GM21723 (cell line): Measurements from ENCODE around the gene MOB3C.

Experiments used
- ATAC-seq: cut with Tn5 transposase; IDR thresholded peaks from one replicate; pipeline ENCODE4 v1.9.1; 2021; ENCODE audit warnings: mild to moderate bottlenecking, moderate library complexity; ENCODE audit not compliant: unreplicated experiment

MOB3C gene

DNA sequence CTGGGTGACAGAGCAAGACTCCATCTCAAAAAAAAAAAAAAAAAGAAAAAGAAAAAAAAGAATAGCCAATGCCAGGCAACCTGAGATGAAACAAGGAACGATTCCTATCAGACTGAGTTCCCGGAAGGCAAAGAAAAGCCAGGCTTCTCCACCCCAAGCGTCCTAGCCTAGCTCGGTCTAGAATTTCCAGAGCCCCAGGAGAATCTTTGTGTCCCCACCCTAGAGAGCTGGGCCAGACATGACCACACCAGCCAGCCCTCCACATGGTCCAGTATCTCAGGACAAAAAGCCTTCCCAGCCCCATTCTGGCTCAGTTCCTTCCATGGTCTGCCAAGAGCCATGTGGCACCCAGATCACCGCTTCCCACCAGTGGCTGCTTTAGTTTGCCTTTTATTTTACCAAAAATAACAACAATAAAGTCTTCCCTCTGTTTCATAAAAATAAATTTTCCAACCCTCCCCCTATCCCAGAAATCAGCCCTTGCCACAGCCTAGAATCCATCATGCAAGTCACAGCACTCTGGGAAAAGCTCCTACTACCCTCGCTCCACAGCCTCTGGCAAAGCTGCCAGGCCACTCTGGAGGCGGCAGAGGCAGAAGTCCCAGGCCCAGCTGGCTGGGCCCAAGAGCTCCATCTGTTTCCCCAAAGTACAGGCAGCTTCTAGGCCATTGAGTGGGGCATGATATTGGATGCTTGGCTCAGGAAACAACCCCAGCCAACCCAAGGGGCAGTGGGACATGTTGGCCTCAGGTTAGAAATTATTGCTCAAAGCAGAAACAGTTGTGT, 9.1 kb downstream of the MOB3C start:
- no peak for ATAC-seq

DNA sequence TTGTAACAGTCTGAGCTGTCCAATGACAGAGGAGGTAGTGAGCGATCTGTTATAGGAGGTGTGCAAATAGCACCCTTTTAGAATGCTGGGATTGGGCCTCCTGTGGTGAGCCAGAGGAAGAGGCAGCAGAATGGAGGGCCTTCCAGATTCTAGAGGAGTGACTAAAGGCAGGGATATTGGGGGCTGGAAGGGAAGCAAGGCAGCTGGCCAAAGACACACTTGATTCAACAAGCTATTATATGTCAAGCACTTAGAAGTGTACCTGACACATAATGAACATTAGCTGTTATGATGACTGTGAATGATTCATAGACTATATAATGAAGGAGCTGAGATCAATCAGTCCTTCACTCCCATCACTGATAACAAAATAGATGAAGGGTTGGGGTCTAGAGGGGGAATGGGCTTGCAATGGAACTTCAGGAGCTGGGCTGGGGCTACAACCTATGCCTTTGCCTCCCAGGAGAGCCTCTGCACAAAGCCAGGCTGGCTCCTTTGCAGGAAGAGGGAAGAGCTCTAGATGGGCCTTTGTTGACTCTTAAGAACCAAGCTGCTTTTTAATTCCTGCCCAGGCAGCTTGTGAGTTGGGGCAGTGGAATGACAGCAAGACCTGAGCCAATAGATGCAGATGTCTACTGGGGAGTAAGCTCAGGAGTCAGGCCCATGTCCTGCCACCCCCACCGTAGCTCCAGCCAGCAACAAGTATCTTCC, 10.2 kb downstream of the MOB3C start:
- ATAC-seq = no peak

DNA sequence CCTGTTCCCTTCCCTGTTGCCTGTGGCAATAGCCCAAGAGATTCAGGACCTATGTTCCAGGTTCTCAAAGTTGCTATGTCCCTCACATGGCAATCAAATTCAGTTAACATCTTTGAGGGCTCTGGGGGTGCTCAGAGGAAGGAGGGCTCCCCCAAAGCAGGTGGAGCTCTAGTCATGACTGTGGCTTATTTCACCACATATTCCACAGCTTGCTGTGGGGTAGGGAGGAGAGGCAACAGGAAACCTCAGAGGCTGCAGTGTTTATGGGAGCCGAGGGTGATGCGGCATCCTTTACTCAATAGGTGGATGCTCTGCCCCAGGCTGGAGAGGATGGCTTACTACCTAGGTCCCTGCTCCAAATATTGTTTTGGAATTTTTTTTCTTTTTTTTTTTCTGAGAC, 11.4 kb downstream of the MOB3C start:
- no peak for ATAC-seq

DNA sequence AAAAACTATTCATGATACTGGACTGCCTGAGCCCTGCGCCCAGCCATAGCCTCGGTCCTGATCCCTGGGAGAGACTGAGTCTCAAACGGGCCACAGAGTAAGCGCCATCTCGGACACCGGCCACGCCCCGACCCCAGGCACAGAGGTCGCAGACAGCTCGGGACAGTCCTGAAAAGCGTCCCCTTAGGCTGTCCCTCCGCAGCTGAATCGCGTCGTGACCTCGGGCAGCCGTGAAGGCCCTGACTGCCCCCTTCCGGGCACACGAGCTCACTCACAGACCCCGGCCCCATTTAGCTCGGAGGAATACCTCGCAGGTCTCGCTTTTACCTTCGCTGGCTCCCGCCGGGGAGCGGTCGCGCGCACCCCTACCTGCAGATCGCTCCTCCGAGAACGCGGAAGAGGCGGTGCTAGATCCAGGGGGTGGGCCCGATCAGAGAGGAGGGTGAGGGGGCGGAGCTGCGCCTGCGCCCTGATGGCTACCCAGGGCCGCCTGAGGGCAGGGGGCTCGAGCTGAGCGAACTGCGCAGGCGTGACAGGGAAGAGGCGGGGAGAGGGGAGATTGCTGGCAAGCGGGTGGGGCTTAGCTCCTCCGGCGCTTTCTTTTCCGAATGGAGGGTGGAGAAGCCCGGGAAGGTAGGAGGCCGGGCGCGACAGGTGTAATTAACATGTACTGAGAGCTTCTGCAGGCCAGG, 12.6 kb downstream of the MOB3C start, which contains the start of gene MKNK1:
MKNK1 (minus strand) TSS at position 411 of the 692 bp plus-strand sequence. CDS start 20,941 bp downstream, outside the sequence.
- ATAC-seq = peak; percentile 90

DNA sequence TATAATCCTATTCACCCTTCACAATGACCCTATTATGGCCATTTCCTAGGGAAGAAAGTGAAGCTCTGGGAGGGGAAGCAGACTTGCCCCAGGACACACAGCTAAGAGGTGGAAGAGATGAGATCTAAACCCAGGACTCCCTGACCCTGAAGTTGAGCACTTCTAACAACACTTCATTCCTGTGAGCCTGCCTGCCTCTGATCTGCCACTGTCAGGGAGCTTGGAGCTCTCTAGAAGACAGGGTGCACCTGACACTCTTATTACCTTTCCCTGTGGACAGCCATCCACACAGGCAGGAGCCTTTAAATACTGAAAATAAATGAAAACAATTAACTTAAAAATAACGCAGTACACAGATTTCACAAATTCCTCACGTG, 13.1 kb downstream of the MOB3C start:
- peak; percentile 6 for ATAC-seq

DNA sequence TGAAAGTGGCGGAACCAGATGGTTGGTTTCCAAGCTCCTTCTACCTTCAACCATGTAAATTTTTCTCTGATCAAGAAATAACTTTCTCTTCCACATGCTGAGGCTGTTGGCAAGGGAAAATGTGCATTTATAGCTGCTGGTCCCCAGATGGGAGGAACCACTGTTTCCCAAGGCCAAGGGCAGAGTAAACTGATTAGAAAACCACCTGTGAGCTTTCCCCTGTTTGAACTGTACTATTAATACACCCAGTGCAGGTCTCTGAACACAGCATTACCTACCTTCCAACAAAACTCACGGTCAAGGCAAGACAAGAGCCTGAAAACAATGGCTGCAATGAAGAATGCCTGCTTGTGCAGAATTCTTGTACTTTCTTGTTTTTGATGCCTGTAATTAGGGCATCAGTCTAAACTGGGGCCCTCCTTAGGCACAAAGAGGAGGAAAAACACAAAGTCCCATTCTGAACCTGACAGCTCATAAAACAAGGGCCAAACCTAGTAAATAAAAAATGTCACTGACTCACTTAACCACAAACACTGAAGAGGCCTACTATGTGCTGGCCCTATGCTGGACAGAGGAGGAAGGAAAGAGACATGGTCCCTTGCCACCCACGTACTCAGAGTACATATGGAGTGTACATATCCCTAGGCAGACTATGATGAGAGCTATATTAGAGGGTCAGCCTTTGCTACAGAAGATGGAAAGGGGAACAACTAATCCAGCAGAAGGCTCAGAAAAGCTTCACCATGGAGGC, 15.2 kb downstream of the MOB3C start:
- ATAC-seq = no peak

DNA sequence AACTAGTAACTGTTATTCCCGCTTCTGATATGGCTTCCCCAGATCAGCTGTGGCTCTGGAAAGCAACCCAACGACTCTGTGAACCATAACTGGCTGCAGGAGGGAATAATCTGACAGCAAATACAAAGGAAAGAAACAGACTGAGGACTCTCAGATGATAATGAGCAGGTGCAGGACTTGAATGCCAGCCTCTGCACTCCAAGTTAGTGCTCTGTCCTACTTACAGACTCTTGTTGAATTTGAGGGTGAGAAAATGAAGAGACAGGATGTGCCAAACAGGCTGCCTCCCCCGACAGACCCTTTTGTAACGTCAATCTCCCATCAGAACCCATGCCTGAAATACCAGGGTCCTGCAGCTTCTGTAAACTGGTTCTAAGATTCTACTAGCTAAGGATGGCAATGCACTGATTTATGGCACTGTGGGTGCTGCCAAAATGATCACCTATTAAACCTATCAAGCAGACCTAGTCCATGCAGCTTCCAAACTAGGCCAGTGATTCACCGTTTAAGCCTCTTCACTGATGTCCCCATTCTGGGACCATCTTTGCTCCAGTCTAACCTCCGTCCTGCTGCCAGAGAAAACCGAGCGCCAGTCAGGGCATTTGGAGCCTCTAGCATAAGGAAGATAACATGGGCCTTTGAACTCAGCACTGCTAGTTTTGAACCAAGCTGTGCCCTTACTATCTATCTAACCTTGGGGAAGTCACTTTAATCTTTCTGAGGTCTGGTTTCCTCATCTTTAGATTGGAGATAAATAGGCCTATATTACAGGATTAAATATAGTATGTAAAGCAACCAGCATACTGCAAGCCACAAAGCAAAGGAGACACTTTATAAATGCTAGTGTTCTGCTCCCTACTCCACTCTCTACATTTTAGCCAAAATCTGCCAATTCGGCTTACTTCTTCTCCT, 17.3 kb downstream of the MOB3C start:
- no peak for ATAC-seq

DNA sequence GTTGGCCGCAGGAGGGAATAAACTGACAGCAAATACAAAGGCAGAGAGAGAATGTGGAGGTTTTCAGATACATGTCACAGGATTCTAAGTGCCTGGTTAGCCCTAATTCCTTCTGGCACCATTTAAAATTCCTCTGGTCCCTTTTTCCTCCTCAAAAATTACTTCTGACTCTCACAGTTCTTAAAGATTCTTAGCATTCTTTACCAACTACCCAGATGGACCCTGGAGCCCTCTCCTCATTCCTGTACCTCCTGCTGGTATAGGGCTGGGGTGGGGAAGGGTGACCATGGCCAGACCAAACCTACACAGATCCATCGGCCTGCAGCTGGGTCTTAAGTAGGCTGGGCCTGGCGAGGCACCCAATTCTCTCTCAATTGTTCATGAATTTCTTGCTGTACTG, 19.8 kb downstream of the MOB3C start:
- ATAC-seq = no peak

DNA sequence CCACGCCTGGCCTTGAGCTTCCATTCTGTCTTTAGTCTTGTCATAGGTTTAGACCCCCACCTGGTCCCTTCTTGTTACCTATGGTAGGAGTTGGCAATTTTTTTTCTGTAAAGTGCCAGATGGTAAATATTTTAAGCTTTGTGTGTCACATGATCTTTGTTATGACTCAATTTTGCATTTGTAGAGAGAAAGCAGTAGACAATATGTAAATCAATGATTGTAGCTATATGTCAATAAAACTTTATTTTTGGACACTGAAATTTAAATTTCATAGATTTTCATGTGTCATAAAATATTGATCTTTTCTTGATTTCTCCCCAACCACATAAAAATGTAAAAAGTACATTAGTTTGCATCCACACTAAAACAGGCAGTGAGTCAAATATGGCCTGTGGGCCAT, 20.6 kb downstream of the MOB3C start:
- no peak for ATAC-seq

DNA sequence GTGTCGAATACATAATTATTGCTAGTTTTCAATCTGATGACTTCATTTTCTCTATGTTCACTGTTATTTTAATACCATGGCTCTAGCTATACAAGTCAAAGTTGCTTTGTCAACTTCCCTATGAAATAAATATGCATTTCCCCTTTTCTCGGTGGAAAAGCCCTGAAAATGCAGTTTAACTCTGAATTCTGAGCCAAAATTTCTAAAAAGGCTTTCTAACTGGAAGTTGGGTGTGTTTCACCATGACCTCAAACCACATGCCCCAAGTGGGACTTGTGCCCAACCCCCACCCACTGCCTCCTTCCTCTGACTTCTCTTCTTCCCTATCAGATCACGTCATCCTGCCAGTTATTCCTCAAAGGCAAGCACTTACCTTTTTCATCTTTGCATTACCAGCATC, 21.5 kb downstream of the MOB3C start:
- no peak for ATAC-seq

DNA sequence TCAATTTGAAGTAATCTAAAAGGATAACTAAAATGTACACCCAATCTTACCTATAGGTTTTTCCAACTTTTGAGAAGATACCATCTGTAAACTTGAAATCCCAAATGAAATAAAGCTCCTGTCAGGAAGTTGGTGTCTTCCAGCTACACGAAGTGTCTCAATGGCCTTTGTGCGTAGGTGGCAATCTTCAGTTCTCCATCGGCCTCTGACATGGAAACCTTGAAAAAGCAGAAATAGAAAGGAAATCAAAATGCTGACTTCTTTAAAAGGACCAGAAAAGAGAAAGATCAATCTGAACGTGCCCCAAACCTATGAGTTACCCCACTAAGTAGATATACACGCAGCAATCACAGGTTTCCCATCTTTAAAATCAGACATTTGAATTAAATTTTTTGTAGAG, 22.5 kb downstream of the MOB3C start:
- ATAC-seq = no peak

DNA sequence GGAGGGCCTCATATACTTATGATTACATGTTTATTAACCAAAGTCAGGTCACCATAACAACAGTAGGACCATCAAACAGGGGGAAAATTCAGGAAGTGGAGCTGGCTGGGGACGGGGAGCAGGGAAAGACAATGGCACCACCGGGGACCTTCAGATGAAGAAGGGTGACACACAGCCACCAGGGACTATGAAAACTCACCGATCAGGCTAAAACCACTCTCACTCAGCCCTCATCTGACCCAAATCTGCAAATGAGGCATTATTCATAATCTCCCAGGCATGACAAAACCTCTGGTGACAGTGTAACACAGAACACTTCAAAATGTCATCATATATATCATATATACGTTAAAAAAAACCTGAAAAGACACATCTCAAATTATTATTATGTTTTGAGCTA, 23.8 kb downstream of the MOB3C start:
- ATAC-seq = no peak

DNA sequence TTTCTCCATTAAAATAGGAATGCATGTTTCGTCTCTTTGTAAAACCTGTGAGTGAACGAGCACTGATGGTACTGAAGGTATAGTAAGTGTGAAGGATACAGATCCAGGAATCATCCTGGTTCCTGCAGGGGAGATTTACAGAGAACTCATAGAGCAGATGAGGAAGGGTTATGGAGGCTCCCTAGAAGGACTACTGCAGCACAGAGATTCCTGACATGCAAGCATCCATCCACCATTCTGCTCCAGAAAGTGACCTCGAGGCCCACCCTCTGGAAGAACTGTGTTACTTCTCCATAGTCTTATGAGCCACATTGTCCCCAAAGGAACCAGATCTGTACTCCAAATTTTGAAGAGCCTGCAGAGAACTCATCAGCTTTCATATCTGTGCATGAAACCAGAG, 27.1 kb downstream of the MOB3C start:
- ATAC-seq = no peak

DNA sequence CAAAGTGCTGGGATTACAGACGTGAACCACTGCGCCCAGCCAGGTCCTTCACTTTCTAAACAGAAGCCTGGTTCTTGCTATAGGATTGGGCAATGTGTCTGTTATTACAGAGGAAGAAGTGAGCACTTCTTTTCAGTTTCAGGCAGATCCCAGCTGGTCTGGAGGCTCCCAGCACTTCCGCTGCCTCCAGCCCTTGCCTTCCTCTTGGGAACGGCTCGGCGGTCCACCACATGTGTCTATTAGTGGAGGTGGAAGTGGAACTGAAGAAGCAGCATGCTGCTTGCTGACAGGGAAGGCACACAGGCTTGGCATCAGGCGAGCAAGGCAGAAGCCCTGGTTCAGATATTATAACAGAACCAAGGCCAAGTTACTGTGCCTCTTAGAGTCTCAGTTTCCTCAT, 29.5 kb downstream of the MOB3C start:
- ATAC-seq = no peak

DNA sequence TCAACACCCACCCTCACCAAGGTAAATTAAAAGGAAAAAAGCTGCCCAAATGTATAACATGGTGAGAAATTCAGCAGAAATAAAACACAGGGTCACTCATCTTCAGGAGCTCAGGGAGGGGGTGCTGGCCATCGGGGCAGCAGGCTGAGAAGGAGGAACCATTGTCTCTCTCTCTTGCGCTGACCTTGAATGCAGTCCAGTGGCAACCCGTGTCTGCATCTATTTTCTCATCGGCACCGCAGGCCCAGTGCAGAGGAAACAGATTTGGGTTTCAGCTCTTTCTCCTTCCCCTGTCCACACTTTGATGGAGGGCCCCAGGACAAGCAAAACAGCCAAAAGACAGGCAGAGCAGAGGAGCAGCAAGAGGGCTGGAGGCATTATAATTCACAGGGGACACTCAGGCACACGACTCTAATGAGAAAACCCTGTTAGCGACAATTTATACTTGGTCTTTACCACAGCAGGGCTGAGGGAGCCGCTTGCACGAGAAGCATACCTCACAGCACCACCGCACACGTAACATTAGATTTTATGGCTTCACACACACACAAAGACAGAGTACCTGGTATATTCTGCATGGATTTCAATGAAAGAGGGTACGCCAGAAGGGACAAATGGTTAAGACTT, 31.2 kb downstream of the MOB3C start:
- ATAC-seq = no peak

DNA sequence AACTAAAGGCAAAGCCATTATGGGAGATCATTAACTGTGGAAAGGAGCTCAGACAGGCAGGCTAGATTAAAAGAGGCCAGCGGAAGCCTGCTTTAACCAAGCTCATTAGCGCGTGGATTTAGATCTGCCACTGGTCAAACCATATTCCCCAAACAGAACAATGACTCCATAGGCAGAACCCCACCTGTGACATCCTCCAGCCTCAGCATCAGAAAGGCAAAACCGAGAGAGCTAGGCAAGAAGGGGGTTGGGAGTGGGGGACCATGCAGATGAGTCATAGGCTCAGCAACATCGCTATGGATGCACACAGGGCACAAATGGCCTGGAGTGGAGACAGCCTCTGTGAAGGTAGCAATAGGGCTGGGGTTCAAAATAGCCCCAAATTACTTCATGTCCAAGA, 33.1 kb downstream of the MOB3C start:
- no peak for ATAC-seq

DNA sequence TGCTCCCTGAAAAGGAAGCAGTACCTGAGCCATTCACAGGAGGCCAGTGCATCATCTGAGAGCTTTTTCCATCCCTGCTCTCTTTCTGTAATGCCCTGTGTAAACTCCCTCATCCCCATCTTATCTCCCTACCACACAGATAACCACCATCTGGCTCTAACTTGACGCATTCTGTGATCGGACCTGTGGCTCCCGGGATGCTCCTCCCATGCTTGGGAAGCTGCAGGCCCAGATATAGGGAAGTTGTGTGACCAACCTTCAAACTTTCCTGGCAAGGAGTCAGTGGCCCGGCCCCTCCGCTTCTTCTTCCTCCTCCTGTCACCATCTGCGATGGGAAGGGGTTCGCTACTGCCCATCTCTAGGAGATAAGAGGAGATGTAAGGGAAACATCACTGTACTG, 33.6 kb downstream of the MOB3C start:
- ATAC-seq = no peak

DNA sequence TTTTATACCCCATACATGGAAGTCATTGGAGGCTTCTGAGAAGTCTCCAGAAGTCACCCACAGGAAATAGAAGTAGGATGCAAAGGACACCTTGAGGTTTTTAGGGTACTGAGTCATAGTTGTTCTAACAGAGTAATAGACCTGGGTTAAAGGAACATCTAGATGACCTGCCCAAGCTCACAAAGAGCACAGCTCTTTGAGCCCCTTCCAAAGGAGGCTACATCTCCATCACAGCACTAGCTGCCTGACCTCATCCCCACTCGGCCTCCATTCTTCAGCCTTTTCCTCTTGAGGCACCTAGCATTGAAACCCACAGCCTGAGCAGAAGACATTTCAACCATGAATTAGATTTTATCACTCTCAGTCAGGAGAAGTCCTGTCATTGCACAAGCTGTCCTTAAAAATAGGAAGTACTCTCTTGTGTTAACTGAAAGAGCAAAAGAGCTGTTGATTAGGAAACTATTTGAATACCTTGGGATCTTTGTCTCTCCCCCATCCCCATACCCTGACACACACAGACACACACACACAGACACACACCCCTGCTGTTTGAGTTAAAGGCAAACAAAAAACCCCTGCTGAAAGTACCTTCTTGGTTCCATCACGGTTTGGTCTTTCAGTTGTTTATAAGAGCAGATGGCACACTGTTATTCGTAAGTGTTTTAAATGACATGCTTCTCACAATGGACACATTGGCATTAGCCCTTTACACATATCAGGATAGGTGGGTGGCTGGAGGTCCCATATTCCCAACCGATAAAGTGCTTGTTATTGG, 34.7 kb downstream of the MOB3C start:
- no peak for ATAC-seq
